ENCODE results near the gene ARHGEF4. TPM values are rescaled to one million over a fixed set of nuclear protein-coding genes. Genes with fewer than 3 reads are reported as not detected.

ARHGEF4 gene
- polyA plus RNA-seq, 3 donors, result 0.05 TPM; not detected in 2

GRCh38 chr2:131043199-131044074, 206.7 kb downstream of the ARHGEF4 start:
- H3K4me1 Mint-ChIP-seq, result no peaks in the 10 kb centered on the region
- intact Hi-C loops (cut with micrococcal nuclease), result no loop called here

More at GRCh38 chr2:131043199-131044074, 206.7 kb downstream of the ARHGEF4 start:
- no peak overlapping the region for H3K4me3 Mint-ChIP-seq
- peaks cover 5% of the 10 kb centered on the region for H4K20me1 ChIP-seq (ENCODE audit: insufficient read depth, low read length)
- H3K27me3 Mint-ChIP-seq (ENCODE audit: low read depth in 3 of 3), result peaks cover 32 to 42% (median 42%) of the 10 kb centered on the region in 3 donors
- H3K9ac ChIP-seq (ENCODE audit: insufficient read depth, low read length, poor library complexity, severe bottlenecking), result no peak overlapping the region
- peaks cover 2 to 32% of the 10 kb centered on the region in 2 donors for H3K27me3 ChIP-seq (ENCODE audit: control insufficient read depth in 2 of 2, insufficient read depth in 2 of 2, low read length in 2 of 2)
- no peaks in the 10 kb centered on the region for H3K79me2 ChIP-seq (ENCODE audit: insufficient read depth, low read length)
- peaks cover 12 to 23% of the 10 kb centered on the region in 2 donors for H3K36me3 ChIP-seq (replicated peaks in 1 of 2; ENCODE audit: control insufficient read depth in 1 of 2, insufficient read depth in 2 of 2, low read length in 2 of 2)
- H2AFZ ChIP-seq (ENCODE audit: insufficient read depth, low read depth, low read length, poor library complexity, severe bottlenecking), result no peak overlapping the region
- no peaks in the 10 kb centered on the region for H3K9me3 ChIP-seq (replicated peaks in 1 of 2; ENCODE audit: control insufficient read depth in 1 of 2, insufficient read depth in 1 of 2, low read length in 2 of 2)
- H3K4me2 ChIP-seq (replicated peaks; ENCODE audit: extremely low read depth, low read length, poor library complexity, severe bottlenecking), result no peak overlapping the region
- peaks cover 18 to 20% of the 10 kb centered on the region in 2 donors for H3K36me3 Mint-ChIP-seq
- peaks cover 0 to 2% (median 0%) of the 10 kb centered on the region in 7 donors for H3K9me3 Mint-ChIP-seq
- no peak for DNase-seq
- H3K4me1 ChIP-seq (ENCODE audit: control insufficient read depth in 1 of 2, insufficient read depth in 2 of 2, low read length in 2 of 2), result no peaks in the 10 kb centered on the region
- WGBS (ENCODE audit: insufficient coverage), result 93% methylated on average over 12 of the region's 18 CpGs
- TF ChIP-seq CTCF (IDR thresholded peaks at IDR 0.05), result no peak
- H3K27ac Mint-ChIP-seq, result peak overlapping the region in 1 of 7 donors; percentile 74
- H3K4me3 ChIP-seq (replicated peaks in 1 of 3; ENCODE audit: low read depth in 2 of 3, low read length in 3 of 3), result no peak overlapping the region
- H3K27ac ChIP-seq (ENCODE audit: low read depth in 1 of 2, low read length in 2 of 2), result no peak overlapping the region

All from CD14-positive monocyte (primary cell).